CD4-positive, alpha-beta T cell treated with Interleukin-1 beta for 1 hour (primary cell): ENCODE results near the gene APOH.
A peak's percentile ranks its signal among the peaks of the same experiment; 100 is the strongest.
"Not testable (repeated sequence)": the region's sequence is repeated elsewhere in the genome, so short reads cannot be mapped to it uniquely, and the experiment has no call there.

Experiments used
- DNase-seq, 2 donors: peaks; one replicate each; pipeline ENCODE4 v3.0.0-alpha.2; 2020 to 2022

The APOH gene, protein sequence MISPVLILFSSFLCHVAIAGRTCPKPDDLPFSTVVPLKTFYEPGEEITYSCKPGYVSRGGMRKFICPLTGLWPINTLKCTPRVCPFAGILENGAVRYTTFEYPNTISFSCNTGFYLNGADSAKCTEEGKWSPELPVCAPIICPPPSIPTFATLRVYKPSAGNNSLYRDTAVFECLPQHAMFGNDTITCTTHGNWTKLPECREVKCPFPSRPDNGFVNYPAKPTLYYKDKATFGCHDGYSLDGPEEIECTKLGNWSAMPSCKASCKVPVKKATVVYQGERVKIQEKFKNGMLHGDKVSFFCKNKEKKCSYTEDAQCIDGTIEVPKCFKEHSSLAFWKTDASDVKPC

GRCh38 chr17:66228887-66229782 lies at the start of gene APOH:
Gene APOH, minus strand, starts transcription at chr17:66229415. Its CDS starts 36 bp downstream, at chr17:66229379.
- DNase-seq, result no peak

DNA sequence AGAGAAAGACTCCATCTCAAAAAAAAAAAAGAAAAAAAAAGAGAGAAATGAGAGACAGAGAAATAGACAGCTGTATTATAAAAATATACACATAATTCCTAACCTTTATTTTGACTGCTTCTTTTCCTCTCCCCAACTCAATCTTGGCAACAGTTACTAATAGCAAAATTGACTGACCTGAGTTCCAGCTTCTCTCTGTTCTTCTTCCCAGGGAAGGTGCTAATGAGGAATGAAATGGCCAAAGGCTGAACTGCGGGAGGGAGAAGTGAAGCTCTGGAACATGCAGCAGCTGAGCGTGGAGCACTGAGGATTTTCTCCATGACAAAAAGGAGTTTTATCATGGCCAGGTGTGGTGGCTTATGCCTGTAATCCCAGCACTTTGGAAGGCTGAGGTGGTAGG lies 48.0 kb upstream of the APOH start:
- no peak for DNase-seq

GRCh38 chr17:66276328-66276937 lies 47.2 kb upstream of the APOH start:
- DNase-seq, result no peak

DNA sequence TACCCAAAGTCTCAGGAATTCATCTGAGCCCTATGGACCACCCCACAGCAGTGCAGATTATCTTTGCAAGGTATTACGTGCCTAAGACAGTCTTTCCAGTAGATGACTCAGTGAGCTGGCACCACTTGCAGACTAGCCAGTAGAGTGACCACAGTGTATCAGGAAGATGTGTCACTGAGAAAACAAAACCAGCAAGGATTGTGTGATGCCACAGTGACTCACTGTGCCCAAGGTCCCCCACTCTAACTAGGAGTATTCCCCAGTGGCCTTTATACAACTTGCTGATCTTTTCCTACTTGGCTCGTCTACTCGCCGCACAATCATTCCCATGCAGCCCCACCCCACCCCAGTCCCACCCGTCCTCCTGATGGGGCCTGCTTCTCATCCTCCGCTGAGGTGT lies 46.4 kb upstream of the APOH start:
- DNase-seq, result no peak

DNA sequence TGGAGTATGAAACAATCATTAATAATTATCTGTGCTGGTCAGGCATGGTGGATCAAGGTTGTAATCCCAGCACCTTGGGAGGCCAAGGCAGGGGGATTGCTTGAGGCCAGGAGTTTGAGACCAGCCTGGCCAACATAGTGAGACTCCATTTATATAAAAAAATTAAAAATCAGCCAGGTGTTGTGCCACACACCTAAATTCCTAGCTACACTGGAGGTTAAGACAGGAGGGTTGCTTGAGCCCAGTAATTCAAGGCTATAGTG lies 44.3 kb upstream of the APOH start:
- no peak for DNase-seq

DNA sequence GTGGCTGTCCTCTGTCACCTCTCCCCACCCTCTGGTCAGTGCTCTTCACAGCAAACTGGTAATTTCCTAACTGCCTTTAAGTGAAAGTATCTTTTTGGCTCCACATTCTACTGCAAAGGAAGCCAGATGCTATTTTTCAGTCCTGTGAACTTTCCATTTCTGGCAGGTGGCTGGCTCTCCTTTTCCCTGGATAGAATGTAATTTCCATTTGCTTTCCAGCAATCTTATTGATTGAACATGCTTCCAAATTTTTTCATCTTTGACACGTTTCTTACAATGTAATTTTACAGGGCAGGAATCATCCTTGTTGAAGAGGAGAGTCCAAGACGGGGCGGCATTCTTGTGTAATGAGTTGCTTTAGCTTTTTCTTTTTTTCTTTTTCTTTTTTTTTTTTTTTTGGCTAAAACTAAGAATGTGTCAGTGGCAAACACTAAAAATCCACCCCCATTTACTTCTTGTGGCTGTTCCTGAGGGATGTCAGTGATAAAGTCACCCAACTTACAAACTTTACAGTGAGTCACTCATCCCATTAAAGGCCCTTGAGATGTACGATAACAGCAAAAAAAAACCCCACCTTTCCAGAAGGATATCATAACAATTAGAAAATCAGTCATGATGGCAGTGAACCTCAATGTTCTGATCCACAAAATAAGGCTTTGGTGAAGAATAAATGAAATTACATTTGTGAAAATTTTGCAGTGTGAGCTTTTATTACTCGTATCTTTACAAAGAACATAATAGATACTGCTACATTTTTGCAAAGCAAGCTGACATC lies 43.8 kb upstream of the APOH start:
- no peak for DNase-seq

- no peak for DNase-seq
These were observed 42.3 kb upstream of the APOH start for GRCh38 chr17:66271512-66271911.

DNA sequence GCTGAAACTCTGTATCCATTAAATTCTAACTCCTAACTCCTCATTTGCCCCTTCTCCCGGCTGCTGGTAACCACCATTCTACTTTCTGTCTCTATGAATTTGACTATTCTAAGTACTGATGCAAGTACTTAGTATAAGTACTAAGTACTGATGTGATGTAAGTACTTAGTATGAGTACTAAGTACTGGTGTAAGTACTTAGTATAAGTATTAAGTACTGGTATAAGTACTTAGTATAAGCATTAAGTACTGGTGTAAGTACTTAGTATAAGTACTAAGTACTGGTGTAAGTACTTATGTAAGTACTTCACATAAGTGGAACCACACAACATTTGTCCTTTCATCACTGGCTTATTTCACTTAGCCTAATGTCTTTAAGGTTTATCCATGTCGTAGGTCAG lies 40.9 kb upstream of the APOH start:
- DNase-seq, result no peak

DNA sequence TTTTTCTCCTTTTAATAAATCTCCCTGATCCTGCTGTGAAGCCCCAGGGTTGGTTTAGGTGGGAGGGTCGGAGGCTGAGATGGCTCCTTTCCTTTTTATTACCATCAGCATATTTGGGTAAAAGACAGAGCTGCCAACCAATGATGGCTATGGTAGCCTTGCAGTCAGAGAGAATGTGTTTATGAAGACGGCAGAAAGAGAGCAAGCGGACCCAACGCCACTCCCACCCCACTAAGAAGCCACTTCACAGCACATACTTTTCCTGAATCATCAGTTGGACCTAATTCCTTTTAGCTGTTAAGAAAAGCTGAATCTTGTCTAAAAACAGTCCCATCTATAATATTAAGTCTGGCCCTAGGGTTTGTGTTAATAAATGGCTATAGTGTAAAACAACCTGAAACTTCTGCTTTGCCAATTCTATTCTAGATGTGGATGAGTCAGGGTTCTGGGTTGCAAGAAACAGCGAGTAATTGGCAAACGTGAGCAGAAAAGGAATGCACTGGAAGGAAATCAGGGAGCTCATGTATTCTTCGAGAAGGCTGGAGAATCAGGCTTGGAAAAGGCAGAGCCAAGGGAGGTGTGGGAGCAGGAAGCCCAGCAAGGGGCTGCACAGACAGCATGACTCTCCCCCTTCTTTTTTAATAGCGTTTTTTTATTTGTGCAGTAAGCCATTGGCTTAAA lies 39.2 kb upstream of the APOH start:
- DNase-seq, result no peak

- DNase-seq, result no peak
These were observed 35.5 kb upstream of the APOH start for GRCh38 chr17:66264696-66265095.

GRCh38 chr17:66262767-66263166 lies 33.6 kb upstream of the APOH start:
- no peak for DNase-seq

DNA sequence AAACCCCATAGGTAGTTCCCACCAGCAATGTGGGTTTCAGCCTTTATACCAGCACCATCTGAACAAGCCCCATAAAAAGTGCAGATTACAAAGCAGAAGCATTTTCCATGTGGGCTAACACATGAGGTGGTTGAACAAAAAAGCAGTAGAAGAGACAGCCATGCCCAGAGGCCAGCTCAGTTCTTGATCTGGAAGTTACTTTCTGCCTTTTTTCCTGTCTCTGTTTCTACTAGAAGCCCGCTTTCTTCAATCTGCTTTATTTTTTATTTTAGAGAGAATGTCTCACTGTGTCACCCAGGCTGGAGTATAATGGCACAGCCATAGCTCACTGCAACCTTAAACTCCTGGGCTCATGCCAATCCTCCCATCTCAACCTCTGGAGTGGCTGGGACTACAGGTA lies 31.5 kb upstream of the APOH start:
- no peak for DNase-seq

- DNase-seq, result no peak
These were observed 31.1 kb upstream of the APOH start for GRCh38 chr17:66260275-66260674.

- DNase-seq, result no peak
These were observed 26.3 kb upstream of the APOH start for GRCh38 chr17:66255527-66255971.

GRCh38 chr17:66255112-66255511 lies 25.9 kb upstream of the APOH start:
- peak; percentile 31 to 77 for DNase-seq

GRCh38 chr17:66253458-66253857 lies 24.2 kb upstream of the APOH start:
- DNase-seq, result not testable (repeated sequence)

- DNase-seq, result no peak
These were observed 21.5 kb upstream of the APOH start for GRCh38 chr17:66250686-66251085.

GRCh38 chr17:66248285-66248684 lies 19.1 kb upstream of the APOH start:
- DNase-seq, result no peak

DNA sequence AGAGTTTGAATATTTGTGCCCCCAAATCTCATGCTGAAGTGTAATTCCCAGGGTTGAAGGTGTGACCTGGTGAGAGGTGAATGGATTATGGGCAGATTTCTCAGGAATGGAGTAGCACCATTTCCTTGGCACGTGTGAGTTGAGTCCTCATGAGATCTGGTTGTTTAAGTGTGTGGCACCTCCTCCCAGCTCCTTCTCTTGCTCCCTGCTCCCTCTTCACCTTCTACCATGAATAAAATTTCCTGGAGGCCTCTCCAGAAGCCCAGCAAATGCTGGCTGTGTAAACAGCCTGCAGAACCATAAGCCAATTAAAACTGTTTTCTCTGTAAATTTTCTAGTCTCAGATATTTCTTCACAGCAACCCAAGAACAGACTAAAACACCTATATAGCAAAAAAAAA lies 12.6 kb upstream of the APOH start:
- no peak for DNase-seq

DNA sequence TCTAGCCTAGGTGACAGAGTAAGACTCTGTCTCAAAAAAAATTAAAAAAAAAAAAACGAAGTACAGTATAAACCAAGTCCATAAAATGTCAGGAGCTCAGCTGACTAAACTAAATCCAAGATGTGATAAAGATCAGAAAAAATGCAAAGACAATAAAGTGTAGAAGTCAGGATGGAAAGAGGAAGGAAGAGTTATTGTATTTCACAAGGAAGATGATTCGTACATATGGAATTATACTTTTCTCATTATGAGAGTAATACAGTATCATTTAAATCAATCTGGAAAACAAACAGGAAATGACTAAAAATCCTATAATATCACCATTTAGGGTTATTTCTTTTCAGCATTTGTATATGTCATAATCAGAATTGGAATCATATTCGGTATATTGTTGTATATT lies 11.4 kb upstream of the APOH start:
- no peak for DNase-seq

DNA sequence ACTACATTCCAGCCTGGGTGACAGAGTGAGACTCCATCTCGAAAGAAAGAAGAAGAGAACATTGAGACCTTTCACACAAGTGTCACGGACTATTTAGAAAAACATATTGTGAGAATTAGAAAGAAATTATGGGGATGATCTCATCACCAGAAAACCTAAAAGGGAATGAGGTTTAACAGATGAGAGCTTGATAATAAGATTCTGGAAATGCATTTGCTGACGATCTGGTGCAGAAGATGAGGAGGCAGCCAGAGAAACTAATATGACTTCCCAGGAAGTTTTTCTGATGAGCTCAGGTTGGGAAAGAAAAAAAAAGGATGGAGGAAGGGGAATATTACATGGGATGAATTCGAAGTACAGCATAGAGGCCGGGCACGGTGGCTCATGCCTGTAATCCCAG lies 10.8 kb upstream of the APOH start:
- no peak for DNase-seq

GRCh38 chr17:66235377-66235994 lies 6.3 kb upstream of the APOH start:
- DNase-seq, result no peak
